PC-3 (cell line): ENCODE data around the gene IRX4. TPM values are rescaled to one million over a fixed set of nuclear protein-coding genes. Genes with fewer than 3 reads are reported as not detected.

Experiments
- ATAC-seq: fragments of 200-7000 bp; cut with Tn5 transposase; 2 replicates; pipeline ENCODE4 v1.9.1; 2020; ENCODE audit warnings: mild to moderate bottlenecking, moderate library complexity
- BruUV-seq: library from RNA; stranded (reverse); fragments of 400-500 nt; replicated peaks from 2 replicates; lab custom pipeline; 2021; lab: Mats Ljungman, UMichigan
- CTCF ChIA-PET: fragments of 300-600 bp; sonication (Branson Sonifier 250); formaldehyde crosslinking; loops from one replicate; lab custom pipeline; 2022; ENCODE audit warnings: antibody characterized with exemption; lab: Charles Lee
- POLR2A ChIA-PET: fragments of 300-600 bp; sonication (Branson Sonifier 250); formaldehyde crosslinking; loops from one replicate; lab custom pipeline; 2022; ENCODE audit warnings: antibody characterized with exemption; ENCODE audit not compliant: unreplicated experiment; lab: Charles Lee
- DNase-seq: peaks from one replicate; pipeline ENCODE4 v3.0.0-alpha.2; 2015
- H2AFZ ChIP-seq: fragments of 300-600 bp; sonication (generic); 2 replicates; pipeline ENCODE4 v1.6.0; 2016; ENCODE audit warnings: antibody characterized with exemption, low read length
- H3F3A ChIP-seq: fragments of 300-600 bp; sonication (generic); one replicate; pipeline ENCODE4 v1.6.0; 2017; ENCODE audit warnings: antibody characterized with exemption, low read length, control low read depth, mild to moderate bottlenecking; ENCODE audit not compliant: unreplicated experiment
- H3K27ac ChIP-seq: fragments of 300-600 bp; sonication (generic); 2 replicates; pipeline ENCODE4 v1.5.1; 2016; ENCODE audit warnings: mild to moderate bottlenecking, low read length
- H3K27me3 ChIP-seq: fragments of 300-600 bp; sonication (generic); 2 replicates; pipeline ENCODE4 v1.6.1; 2016; ENCODE audit warnings: low read length, mixed read lengths
- H3K36me3 ChIP-seq: fragments of 300-600 bp; sonication (generic); 2 replicates; pipeline ENCODE4 v1.6.1; 2016; ENCODE audit warnings: low read depth, mixed run types, low read length, mixed read lengths
- H3K4me1 ChIP-seq: fragments of 300-600 bp; sonication (generic); 2 replicates; pipeline ENCODE4 v1.5.1; 2016; ENCODE audit warnings: low read length; ENCODE audit not compliant: insufficient read depth
- H3K4me2 ChIP-seq: fragments of 300-600 bp; sonication (generic); 2 replicates; pipeline ENCODE4 v1.6.0; 2016; ENCODE audit warnings: low read length
- H3K4me3 ChIP-seq: fragments of 300-600 bp; sonication (generic); 2 replicates; pipeline ENCODE4 v1.5.1; 2016; ENCODE audit warnings: mild to moderate bottlenecking, low read length, mixed read lengths
- H3K79me2 ChIP-seq: fragments of 300-600 bp; sonication (generic); 2 replicates; pipeline ENCODE4 v1.6.1; 2017; ENCODE audit warnings: low read length, mixed read lengths
- H3K9ac ChIP-seq: fragments of 300-600 bp; sonication (generic); 2 replicates; pipeline ENCODE4 v1.6.0; 2016; ENCODE audit warnings: mild to moderate bottlenecking, low read length
- H3K9me2 ChIP-seq: fragments of 300-600 bp; sonication (generic); replicated peaks from 2 replicates; pipeline ENCODE4 v1.6.1; 2016; ENCODE audit warnings: mixed run types, low read length, mixed read lengths
- H3K9me3 ChIP-seq: fragments of 300-600 bp; sonication (generic); 2 replicates; pipeline ENCODE4 v1.6.1; 2016; ENCODE audit warnings: low read length, mixed read lengths
- H4K20me1 ChIP-seq: fragments of 300-600 bp; sonication (generic); 2 replicates; pipeline ENCODE4 v1.6.1; 2016; ENCODE audit warnings: low read length, mixed read lengths
- CTCF ChIP-seq: fragments of 300-600 bp; sonication (generic); conservative IDR thresholded peaks from 2 replicates; pipeline ENCODE4 v1.5.1; 2017; ENCODE audit warnings: antibody characterized with exemption, low read depth, mild to moderate bottlenecking, low read length
- EZH2 ChIP-seq: fragments of 300-600 bp; sonication (generic); IDR thresholded peaks from one replicate; pipeline ENCODE4 v1.6.1; 2017; ENCODE audit warnings: antibody characterized with exemption, mild to moderate bottlenecking, low read length; ENCODE audit not compliant: unreplicated experiment
- EZH2phosphoT487 ChIP-seq: fragments of 300-600 bp; sonication (generic); IDR thresholded peaks from 2 replicates; pipeline ENCODE4 v1.6.1; 2018; ENCODE audit warnings: mild to moderate bottlenecking, antibody characterized with exemption, low read length, borderline replicate concordance
- intact Hi-C: fragments of 100-400 bp; cut with micrococcal nuclease; formaldehyde crosslinking; loops from 2 replicates; pipeline ENCODE4 v1.9.0; 2023
- total RNA-seq: library from RNA; depleted of rRNA; stranded (reverse); fragments of >200 nt; gene quantifications from 2 replicates; pipeline ENCODE4 v1.2.3, GENCODE V29; 2014

Gene IRX4
- total RNA-seq, 1 experiment from 2014 or later: not detected

- H3F3A ChIP-seq: no peaks in the 10 kb centered on the region
- no peak overlapping the region for H3K4me2 ChIP-seq
- H4K20me1 ChIP-seq: no peaks in the 10 kb centered on the region
- no peak overlapping the region for H3K27ac ChIP-seq
- TF ChIP-seq CTCF: no peak
- no peak for TF ChIP-seq EZH2
- no peak for TF ChIP-seq EZH2phosphoT487
- no peak for DNase-seq
- no peaks in the 10 kb centered on the region for H3K9me3 ChIP-seq
- no peak for ATAC-seq
- BruUV-seq: no TSS peak
- H3K79me2 ChIP-seq: no peaks in the 10 kb centered on the region
- intact Hi-C loops: no loop called here
- H3K36me3 ChIP-seq: no peaks in the 10 kb centered on the region
- no peak overlapping the region for H2AFZ ChIP-seq
- peaks cover 4% of the 10 kb centered on the region for H3K27me3 ChIP-seq
- ChIA-PET CTCF (no interaction called here), POLR2A (no interaction called here)
- 0 out of 2 replicates have a peak, but pooled peaks cover under 1% of the 10 kb centered on the region for H3K4me1 ChIP-seq
- no peak overlapping the region for H3K9ac ChIP-seq
- no peak overlapping the region for H3K4me3 ChIP-seq
- no peaks in the 10 kb centered on the region for H3K9me2 ChIP-seq
Observed at GRCh38 chr5:1877103-1878049, 5.3 kb downstream of the IRX4 start.

GRCh38 chr5:1876660-1877064 lies 6.1 kb downstream of the IRX4 start:
- DNase-seq: no peak
- BruUV-seq: no TSS peak
- H4K20me1 ChIP-seq: no peaks in the 10 kb centered on the region
- H3K27me3 ChIP-seq: no peaks in the 10 kb centered on the region; the same call in 1 of the 2 replicates
- ATAC-seq: no peak
- H3K4me2 ChIP-seq: no peak overlapping the region
- H3K9me3 ChIP-seq: no peaks in the 10 kb centered on the region
- no peaks in the 10 kb centered on the region for H3K4me1 ChIP-seq
- H3K4me3 ChIP-seq: no peak overlapping the region
- H3F3A ChIP-seq: no peaks in the 10 kb centered on the region
- H3K36me3 ChIP-seq: no peaks in the 10 kb centered on the region
- ChIA-PET CTCF (no interaction called here), POLR2A (no interaction called here)
- no peaks in the 10 kb centered on the region for H3K79me2 ChIP-seq
- H3K9ac ChIP-seq: no peak overlapping the region
- TF ChIP-seq EZH2: no peak
- no peak for TF ChIP-seq CTCF
- TF ChIP-seq EZH2phosphoT487: no peak
- no peak overlapping the region for H3K27ac ChIP-seq
- no peaks in the 10 kb centered on the region for H3K9me2 ChIP-seq
- intact Hi-C loops: no loop called here
- H2AFZ ChIP-seq: no peak overlapping the region
